NCI-H748 (cell line): ENCODE measurements around the gene ATF3.

Source experiments
- DNase-seq: peaks from one replicate; lab custom pipeline; 2025; ENCODE audit not compliant: unreplicated experiment; lab: John Stamatoyannopoulos, UW

ATF3 gene

DNA sequence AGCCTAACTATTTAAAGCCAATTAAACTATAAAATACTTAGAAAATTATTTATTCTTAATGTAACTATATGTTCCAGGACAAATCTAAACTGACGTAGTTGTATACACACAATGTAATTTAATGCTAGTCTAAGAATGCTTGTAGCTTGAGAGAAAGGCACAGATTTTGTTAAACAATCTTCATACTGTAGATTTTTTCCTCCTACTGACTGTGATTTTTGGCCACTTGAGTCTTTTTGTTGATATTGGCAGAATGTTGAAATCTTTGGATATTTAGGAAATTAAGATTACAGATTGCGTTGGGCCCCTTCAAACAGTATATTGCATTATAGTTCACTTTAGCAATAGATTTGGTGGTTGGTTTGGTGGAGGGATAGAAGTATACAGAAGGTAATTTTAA, 40.5 kb downstream of the ATF3 start:
- no peak for DNase-seq

DNA sequence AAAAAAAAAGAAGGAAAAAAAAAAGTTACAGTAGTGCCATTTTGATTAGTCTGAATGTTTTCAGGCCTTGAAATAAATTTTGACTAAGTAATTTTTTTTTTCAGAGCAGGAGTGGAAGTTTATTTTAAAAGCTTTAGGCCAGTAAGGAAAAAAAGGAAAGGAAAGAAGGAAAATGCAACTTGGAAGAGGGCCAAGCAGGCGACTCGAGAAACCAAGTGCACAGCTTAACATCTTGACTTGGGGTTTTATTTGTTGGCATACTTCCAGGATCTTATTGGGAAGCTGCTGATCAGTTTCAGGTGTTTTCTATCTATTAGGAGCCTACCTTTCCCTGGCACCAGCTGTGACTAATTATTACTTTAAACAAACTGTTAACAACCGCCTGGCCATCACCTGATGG, 41.7 kb downstream of the ATF3 start:
- DNase-seq = peak; percentile 77

DNA sequence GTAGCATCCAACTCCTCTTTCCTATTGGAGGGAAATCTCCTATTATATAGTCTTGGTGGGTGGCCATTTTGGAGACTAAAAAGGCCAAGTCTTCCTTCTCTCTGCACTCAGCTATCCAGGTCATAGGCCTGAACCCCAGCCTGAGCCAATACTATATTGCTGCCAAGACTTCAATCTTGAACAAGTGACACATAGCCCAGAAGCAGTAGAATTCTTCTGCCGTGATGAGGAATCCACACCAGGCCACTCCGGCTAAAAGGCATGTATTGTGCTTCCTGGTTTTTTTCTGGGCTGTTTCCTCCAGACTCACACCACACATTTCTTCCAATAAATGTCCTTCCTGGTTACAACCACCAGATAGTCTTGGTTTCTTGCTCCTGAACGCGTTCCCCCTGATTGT, 43.0 kb downstream of the ATF3 start:
- DNase-seq = no peak

DNA sequence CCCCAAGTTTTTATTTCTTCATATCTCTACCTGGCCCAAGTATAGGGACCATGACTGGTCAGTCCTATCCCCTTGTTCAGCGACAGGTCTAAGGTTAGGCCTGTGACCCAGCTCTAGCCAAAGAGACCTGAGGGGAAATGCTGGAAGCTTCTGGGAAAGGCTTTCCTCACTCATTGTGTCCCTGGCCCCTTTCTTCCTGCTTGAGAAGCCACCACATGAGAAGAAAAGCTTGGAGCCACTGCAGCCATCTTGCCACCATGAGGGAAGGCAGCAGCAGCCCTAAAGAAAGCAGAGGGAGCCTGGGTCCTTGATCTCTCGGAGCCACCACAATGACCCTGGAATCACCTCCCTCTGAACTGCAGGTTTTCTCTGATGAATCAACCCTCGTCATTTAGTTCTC, 43.4 kb downstream of the ATF3 start:
- DNase-seq = no peak

DNA sequence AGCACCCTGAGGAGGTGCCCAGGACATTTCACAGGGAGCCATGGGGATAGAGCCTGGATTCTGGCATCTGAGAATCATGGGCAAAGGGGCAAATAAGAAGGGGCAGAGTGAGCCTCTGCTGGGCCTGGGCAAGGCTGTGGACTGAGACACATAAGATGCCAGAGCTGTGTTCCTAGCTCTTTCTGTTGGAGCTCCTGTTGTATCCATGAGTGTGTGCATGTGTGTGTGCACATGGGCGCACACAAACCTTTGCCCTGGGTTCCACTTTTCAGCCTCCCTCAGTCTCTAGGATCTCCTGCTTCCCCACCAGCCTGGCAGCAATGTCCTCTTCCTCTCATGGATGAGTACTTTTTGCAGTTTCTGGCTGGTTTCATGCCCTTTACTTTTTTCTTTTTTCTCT, 44.0 kb downstream of the ATF3 start:
- no peak for DNase-seq

DNA sequence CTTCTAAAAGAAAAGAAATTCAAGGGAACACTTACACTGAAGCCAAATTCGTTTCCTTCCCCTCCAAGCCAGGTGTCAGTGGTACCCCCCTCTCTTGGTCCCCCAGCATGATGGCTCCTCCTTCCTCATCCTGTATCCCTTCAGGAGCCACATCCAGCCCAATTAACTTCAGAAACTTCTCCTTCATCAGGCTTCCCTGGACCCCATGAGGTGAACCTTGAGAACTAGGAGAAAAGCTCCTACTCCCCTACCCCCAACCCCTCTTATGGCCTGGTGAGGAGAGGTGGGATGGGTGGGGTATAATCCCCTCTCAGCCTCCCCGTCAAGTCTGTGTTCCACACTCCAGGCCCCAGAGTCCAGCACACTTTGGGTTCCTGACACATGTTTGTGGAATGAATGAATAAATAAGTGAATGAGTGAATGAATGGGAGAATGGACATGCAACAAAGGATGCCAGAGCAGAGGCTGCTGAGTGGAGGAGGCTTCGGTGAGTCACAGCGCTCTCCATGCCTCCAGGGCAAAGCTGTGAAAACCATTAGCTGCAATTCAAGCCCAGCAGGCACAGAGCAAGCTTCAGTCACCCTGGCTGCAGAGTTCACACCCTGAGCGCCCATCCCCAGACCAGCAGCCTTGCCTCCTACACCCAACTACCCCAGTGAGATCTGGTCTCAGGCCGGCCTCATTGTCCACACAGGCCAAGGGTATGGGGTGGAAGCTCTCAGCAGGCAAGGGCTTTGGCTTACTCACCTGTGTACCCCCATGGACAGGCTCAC, 47.3 kb downstream of the ATF3 start:
- DNase-seq = no peak

DNA sequence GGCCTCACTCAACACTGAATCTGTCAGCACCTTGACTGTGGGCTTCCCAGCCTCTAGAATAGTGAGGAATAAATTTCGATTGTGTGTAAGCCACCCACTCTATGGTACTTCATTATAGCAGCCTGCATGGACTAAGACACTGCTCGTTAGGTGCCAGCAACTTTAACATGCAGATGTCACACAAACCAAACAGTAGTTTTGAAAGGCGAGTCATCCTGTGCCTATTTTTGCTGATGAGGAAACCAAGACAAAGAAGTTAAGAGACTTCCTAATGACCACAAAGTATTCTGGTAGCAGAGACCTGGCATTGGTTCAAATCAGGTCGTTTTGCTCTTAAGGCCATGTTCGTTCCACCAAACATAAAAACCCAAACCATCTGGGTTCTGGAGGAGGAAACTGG, 48.2 kb downstream of the ATF3 start:
- no peak for DNase-seq

DNA sequence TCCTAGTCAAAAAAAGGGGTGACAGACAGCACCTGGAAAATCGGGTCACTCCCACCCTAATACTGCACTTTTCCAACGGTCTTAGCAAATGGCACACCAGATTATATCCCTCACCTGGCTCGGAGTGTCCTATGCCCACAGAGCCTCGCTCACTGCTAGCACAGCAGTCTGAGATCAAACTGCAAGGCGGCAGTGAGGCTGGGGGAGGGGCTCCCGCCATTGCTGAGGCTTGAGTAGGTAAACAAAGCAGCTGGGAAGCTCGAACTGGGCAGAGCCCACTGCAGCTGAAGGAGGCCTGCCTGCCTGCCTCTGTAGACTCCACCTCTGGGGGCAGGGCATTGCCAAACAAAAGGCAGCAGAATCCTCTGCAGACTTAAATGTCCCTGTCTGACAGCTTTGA, 49.7 kb downstream of the ATF3 start:
- peak; percentile 45 for DNase-seq

DNA sequence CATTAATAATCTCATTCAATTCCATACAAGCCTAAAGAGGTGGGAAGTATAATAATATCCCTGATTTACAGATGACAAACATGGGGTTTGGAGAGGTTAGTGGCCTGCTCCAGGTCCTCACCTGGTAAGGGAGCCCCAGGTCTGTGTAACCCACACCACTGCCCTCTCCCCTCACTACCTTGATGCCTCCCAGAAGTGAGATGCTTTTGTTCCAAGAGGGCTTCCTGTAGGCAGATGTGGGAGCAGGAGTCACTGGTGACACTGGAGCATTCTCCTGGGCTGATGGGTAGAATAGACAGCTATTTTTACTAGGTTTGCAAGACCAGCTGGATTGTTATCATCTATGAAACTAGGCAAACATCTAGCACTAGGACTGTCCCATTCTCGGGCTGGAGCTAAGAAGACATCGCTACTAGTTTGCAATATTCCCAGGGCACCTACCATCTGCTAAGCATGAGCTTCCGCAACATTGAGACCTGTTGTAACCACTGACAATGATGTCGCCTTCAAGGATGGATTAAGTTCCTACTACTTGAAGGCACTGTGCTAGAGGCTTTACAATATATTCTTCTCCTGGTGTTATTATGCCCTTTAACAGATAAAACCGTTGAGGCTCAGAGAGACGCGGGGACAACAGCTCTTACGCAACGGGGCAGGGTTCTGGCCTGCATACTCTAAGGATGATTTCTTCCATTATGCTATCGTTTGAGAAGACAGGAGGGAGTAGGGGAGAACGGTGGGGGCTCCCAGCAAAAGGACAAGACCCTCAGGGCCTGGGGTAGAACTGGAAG, 56.0 kb downstream of the ATF3 start:
- no peak for DNase-seq

DNA sequence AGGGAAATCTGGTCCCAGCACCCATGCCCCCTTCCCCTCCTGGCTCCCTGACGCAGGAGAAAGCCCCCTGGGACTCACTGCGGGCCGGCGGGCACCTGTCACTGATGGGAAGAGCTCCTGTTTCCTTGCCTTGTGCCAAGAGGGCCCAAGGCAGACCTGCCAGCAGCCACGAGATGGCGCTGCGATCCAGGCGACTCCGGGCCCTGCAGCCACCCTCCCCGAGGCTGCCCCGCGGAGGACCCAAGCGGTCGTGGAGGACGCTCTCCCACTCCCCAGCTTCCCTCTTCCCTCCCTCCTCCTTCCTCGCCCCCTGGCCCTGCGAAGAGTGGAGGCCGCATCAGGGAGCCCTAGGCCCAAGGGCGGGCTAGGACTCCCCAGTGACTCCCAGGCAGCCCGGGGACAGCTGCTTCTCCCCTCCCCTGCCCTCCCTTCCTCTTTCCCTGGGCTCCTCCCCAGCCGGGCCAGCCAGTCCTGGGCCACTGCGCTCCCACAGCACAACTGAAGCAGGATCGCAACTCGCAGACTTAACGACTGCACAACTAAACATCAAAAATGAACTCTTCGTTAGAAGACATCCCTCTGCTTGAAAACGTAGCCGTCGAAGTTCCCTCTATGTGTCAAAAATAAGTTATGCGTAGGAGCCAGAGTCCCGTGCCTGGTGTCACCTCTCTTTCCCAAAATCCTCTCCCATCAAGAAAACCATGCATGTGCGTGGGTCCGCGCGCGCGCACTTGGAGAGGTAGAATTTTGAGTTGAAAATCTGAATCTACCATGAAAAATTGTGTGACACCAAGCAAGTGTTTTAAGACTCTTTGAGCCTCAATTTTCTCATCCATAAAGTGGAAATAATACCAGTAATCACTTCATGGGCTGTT, 56.9 kb downstream of the ATF3 start:
- peak; percentile 72 for DNase-seq

DNA sequence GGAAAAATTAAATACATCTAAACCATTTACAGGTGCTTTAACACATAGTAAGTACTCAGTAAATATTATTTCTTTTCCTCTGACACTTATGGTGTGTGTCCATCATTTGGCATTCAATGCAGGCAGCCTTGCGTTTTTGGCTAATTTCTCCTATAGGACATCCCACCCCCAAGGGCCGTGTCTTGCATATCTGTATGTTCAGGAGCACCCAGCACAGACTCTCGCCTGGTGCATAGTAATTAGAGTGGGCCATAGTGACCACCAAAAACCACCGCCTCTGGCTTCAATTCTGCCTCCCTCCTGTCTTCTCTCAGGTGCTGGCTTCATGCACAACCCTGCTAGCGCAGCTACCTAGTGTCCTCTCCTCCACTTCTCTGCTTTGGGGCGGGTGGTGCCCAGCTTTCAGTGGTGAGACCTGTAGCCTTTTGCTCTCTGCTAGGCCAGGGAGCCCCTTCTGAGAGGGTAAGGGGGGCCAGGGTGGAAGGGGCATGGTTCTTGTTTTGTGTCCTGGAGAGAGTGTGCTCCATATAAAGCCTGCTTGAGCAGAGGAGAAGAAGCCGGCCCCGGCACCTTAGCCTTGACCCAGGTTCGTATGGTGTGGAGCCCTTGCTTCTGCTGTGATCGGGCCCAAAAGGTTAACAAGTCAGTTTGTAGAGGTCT, 57.7 kb downstream of the ATF3 start:
- DNase-seq = no peak

DNA sequence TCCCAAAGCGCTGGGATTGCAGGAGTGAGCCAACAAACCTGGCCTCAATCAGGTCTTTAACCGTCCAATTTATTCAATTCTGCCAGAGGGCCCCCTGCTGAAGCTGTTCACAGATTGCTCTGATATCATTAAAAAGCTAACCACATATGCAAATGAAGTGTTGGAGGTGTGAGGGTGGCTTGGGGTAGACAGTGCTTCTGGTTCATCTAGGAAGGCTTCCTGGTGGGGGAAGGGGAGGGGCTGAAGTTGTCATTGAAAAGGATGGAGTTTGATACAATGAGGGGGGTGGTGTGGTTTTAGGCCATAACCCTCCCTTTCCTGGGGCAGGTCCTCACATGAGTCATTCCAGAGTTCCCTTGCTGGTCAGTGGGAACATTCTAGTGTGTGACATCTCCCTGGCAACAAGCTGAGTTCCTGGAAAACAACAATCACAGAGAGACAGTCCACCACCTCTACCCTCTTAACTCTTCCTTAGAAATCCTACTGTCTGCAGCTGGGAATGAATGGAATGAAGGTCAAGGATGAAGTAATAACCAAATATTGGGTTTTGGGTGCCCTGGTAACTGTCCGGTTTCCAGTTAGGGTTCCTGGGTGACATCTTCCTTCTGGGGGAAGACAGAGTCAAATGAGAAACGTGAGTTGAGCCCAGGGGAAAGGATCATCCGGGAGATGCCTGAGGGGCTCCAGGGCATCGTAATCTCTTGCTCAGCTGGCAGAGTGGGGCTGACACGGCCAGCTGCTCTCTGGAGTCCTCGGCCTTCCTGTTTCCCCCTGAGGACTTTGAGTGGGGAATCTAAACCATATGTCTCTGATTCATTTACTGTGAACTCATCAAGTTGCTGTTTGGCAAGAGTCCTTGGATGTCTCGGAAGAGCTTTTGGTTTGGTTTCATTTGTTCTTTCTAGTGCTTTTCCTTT, 58.9 kb downstream of the ATF3 start:
- DNase-seq = peak; percentile 30

DNA sequence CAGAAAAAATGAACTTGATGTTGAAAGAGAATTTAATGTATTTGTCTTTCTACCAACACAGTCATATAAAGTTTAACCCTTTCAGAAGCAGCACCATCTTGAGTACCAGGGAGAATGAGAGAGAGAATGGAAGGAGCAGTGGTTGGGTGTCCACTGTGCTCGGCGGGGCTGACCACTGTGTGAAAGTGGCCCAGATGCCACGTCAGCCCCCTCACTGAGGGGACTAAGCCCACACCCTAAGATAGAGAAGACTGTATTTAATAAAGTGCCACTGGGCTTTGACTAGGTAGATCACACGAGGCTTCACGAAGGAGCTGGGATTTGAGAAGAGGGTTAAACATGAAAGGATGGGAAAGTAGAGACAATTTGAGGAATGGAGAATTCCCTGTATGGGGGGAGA, 59.9 kb downstream of the ATF3 start:
- no peak for DNase-seq

DNA sequence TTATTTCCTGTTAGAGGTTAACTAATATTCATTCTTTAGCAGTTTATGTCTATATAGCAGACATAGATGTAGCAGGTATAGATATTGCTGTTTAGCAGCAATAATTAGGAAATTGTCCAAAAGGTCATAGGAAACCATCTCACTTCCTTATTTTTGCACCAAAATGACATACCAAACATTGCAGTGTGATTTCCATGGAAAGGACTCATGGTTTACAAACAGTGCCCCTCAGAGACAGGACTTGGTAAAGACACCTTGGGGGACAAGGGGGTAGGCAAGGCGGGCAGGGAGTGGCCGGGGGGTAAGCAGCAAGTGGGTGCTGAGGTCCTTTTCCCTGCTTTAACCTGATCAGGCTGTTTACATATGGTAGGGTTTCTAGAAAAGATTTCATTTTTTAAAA, 60.5 kb downstream of the ATF3 start:
- DNase-seq = peak; percentile 40

DNA sequence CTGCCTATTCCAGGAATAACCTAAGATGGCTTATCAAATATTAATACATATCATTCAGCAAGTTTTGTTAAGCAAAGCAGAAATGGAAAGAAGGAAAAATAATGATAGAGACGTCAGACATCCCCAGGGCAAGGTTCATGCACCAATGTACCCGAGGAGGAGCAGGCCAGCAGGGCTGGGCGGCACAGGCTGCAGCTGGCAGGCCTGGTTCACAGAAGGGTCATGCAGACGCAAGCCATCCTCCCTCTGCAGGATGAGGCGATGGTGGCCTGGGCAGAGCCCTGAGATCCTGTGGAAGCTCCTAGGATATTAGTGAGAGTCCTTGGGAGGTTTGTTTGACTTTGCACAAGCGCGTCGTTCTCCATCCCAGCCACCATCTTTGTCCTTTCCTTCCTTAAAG, 61.0 kb downstream of the ATF3 start:
- DNase-seq = no peak

DNA sequence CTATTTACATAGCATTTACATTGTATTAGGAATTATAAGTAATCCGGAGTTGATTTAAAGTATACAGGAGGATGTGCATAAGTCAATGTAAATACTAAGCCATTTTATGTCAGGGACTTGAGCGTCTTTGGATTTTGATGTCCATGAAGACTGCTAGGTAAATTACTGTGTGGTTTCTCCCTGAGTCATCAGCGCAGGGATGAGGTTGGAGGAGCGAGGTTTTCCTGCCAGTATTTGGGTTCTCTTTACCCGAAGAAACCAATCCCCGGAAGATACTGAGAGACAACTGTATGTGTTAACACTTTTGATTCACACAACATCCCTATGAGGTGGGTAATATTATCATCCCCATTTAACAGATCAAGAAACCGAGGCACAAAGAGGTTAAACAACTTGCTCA, 61.7 kb downstream of the ATF3 start:
- no peak for DNase-seq
